SKM-1 (cell line): ENCODE measurements around the gene ASPDH.
A peak's percentile ranks its signal among the peaks of the same experiment; 100 is the strongest.

ENCODE experiments used
- DNase-seq: peaks from one replicate; lab custom pipeline; 2025; ENCODE audit not compliant: unreplicated experiment; lab: John Stamatoyannopoulos, UW

The ASPDH gene

DNA sequence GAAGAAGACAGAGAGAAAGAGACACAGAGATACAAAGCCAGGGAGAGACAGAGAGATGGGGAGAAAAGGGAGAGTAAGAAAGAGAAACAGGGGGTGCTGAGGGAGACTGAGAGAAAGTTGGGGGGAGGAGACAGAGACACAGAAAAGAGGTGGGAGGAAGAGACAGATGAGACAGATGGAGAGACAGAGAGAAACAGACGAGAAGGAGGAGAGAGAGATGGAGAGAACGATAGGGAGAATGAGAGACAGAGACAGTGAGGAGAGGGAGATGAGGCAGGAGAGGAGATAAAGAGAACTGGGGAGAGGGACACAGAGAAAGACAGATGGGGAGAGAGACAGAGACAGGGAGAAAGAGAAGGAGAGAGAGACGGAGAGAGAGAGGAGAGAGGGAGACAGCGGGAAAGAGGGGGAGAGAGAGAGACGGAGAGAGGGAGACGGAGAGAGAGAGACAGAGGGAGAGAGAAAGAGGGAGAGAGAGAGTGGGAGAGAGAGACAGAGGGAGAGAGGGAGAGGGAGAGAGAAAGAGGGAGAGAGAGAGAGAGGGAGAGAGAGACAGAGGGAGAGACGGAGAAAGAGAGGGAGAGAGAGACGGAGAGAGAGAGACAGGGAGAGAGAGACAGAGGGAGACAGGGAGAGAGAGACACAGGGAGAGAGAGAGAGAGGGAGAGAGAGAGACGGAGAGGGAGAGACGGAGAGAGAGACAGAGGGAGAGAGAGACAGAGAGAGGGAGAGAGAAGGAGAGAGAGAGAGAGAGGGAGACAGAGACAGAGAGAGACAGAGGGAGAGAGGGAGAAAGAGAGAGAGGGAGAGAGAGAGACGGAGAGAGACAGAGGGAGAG is 15.3 kb downstream of the ASPDH start:
- no peak for DNase-seq

DNA sequence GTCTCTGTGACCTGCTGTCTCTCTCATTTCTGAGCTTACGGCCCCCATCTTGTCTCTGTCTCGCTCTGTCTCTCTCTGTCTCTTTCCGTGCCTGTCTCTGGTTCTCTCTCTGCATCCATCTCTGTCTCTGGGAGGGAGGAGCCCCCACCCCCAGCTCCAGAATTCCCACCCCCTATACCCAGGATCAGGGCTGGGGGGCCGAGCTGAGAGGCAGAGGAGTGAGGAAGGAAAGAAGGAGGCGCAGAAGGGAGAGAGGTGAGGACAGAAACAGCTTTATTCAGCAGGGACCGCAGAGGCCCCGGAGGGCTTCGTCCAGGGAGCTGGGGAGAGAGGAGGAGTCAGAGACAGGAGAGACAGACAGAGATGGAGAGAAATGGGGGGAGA is 16.7 kb downstream of the ASPDH start:
- DNase-seq = no peak

DNA sequence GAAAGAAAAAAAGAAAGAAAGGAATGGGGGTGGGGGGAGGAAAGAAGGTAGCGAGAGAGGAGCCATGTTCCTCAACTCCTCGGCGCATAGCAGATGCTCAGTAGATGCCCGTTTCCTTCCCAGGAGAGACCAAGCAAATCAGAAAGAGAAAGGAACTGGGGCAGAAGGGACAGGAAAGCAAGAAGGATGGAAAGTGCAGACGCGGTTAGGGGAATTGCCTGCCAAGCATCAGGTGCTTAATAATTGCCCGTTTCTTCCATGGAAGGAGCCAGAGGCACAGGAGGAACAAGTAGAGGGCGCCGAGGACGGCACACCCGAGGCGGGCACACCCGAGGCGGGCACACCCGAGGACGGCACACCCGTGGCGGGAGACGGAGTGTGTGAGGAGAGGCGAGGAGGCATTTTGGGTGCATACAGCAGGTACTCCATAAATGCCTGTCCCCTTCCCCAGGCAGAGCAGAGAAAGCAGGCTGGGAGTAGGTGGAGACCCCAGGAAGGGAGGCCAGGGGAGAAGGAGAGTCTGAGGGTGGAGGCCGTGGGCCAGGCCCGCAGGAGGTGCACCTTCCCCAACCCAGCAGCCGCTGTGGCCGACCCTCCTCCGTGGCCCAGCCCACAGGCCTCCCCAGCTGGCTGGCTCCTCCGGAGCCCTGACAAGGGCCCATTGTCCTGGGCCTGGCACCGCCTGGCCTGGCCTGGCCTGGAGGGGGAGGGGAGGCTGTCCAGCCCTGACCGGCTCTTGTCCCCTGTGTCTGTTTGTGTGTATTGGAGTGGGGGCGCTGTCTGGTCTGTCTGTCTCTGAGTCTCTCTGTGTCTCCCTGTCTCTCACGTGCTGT is 17.3 kb downstream of the ASPDH start:
- no peak for DNase-seq

DNA sequence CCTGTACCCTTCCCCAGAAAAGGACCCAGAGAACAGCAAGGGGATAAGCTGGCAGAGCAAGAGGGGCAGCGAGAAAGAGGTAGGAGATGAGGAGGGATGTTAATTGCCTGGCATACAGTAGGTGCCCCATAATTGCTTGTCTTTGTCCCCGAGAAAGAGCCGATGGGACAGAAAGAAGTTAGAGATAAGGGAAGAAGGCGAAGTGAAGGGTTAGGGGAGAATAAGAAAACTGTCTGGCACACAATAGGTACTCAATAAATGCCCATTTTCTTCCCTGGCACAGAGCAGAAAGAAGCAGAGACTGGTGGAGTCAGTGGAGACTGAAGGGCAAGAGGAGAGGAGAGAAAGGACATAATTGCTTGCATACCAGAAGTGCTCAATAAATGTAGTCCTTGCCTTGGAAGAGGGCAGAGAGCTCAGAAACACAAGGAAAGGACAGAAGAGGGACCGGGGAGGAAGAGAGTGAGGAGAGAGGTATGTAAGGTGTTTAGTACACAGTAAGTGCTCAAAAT is 18.6 kb downstream of the ASPDH start:
- no peak for DNase-seq

DNA sequence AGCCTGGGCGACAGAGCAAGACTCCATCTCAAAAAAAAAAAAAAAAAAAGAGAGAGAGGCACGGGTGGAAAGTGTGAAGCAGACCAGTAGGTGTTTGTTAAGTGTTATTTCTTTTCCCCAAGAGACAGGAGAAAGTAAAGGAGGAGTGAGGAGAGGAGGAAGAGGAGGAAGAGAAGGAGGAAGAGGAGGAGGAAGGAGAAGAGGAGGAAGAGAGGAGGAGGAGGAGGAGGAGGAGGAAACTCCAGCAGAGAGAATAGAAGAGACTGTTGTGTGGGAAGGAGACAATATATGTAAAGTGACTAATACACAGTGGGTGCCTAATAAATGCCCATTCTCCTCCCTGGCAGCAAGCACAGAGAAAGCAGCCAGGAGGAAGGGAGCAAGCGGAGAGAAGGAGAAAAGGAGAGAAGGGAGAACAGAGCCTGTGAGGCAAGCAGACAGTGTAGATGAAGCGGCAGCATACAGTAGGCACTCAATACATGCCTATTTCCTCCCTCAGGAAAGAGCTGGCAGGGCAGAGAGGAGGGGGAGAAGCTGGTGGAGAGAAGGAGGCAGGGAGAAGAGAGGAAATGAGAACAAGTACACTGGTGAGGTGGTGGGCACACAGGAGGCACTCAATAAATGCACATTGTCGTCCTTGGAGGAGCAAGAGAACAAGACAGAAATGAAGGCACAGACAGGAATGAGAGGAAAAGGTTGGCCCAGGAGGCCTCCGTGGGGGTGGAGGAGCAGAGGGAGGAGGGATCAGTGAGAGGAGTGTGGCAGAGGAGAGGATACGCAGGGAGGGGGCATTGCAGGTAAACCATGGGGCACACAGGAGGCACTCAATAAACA is 19.3 kb downstream of the ASPDH start:
- DNase-seq = no peak

DNA sequence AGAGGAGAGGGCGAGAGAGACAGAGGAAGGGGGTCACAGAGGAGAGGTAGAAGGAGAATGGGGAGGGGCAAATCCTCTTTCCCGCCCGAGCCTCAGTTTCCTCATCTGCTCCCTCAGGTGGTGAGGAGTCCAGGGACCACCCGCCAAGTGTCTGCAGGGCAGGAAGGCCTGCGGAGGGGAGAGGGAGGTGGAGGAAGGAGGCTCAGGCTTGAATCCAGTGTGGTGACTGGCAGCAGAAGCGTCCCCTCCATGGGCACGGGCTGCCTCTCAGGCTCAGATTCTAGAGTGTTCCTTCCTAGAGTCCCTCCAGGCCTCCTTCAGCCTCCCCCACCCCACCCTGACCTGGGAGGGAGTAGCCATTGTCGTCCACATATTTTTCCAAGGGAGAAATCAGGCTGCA is 20.5 kb downstream of the ASPDH start:
- DNase-seq = no peak

DNA sequence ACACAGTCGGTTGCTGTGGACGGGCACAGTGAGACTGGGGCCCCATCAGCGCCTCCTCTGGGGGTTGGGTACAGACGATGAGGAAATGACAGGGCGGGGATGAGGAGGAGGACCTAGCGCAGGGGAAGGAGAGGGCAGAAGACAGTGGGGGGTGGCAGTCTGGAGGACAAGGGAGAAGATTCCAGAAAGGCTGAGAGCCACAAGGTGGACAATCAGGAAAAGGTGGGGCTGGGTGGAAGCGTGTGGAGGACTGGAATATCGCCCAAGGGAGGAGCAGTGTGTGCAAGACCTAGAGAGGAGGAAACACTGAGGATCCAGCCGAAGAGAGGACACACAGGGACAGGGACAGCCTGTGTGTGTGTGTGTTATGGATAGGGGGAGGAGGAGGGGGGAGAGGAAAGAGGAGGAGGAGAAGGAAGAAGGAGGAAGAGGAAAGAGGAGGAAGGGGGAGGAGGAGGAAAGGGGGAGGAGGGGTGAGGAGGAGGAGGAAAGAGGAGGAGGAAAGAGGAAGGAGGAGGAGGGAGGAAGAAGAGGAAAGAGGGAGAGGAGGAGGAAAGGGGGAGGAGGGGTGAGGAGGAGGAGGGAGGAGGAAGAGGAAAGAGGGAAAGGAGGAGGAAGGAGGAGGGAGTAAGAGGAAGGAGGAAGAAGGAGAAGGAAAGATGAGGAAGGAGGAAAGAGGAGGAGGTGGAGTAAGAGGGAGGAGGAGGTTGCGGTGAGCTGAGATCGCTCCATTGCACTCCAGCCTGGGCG is 21.2 kb downstream of the ASPDH start:
- DNase-seq = peak; percentile 56

DNA sequence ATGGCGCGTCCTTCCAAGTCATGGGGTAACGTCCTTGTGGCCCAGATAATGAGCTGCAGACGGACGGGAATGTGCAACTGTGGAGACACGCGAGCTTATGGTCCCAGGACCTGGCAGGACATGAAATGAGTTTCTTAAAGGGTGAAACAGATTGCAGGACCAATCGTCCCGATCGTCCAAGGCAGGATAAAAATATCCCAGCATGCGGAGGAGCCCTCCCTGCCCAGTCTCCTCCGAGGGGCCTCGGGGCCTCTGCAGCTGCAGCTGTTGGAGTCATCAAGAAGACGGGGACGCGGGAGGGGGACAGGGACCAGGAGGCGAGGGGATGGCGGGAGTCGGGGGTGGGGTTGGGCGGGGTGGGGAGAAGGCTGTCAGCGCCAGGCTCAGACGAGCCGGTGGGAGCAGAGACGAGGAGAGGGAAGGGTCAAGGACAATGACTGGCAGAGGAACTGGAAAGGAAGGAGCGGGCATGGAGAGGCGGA is 22.7 kb downstream of the ASPDH start:
- DNase-seq = no peak

DNA sequence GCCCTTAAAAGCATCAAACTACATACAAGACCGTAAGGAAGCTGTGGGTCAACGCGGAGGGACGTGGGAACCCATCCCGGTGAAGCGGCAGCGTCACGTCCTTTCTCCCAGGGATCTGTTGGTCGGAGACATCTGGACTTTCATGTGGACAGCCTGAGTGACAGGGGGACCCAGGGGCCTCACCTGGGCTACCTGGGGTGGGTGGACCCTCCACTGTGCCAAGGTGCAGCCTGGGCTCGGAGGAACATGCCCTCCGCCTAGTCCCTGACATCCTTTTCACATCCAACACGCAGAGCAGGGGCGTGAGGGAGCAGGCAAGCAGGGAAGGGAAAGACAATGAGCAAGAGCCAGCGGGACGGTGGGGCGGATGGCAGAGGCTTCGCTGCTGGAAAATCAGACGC is 23.3 kb downstream of the ASPDH start:
- no peak for DNase-seq

DNA sequence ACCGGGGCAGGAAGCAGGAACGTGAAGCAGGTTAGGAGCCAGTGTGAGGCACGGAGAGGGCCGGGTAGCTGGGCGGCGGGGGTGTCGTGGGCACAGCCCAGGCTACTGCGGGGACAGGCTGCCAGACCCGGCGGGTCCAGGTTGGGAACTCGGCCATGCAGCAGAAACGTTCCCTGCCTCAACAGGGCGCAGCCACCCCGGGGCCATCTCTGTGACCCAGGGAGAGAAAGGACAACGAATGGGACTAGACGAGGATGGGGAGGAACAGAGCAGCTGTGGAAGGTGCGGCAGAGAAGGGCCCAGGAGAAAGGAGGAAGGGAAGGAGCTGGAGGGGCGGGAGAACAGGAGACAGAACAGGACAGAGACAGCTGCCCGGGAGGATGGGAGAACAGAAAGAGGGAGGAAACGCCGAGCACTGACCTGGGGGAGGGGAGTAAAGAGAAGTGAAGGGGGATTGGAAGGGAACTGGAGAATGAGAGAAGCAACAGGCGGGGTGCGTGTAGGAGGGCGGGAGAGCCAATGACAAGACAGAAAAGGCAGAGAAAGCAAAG is 24.2 kb downstream of the ASPDH start:
- no peak for DNase-seq

DNA sequence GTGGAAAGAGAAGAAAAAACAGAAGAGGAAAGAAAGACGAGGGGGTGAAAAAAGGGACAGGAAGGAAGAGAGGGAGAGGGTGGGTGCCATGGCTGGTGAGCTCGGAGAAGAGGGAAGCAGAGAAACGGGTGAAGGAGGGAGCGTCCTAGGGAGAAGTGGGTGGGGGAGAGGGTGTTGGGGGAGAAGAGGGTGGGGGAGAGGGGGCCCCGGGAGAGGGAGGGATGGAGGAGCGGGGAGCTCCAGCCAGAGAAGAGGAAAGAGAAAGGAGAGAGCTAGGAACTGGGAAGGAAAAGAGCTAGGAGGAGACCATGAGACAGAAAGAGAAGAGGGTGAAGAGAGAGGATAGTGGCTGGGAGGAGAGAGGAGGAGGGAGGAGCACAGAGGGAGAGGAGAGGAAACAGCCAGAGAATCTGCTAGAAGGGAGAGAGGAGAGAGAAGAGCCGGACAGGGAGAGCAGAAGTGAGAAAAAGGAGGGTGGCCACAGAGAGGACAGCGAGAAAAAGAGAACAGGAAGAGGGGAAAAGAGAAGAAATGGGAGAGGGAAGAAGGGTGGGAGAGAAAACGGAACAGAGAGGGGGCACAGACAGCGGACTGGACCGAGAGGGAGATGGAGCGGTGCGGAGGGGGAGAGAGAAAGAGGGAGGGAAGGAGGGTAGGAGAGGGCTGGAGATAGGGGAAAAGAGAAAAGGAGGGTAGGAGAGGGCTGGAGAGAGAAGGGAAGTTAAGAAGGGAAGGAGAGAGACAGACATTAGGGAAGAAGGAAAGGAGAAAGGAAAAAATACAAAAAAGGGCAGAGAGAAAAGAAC is 25.1 kb downstream of the ASPDH start:
- no peak for DNase-seq

DNA sequence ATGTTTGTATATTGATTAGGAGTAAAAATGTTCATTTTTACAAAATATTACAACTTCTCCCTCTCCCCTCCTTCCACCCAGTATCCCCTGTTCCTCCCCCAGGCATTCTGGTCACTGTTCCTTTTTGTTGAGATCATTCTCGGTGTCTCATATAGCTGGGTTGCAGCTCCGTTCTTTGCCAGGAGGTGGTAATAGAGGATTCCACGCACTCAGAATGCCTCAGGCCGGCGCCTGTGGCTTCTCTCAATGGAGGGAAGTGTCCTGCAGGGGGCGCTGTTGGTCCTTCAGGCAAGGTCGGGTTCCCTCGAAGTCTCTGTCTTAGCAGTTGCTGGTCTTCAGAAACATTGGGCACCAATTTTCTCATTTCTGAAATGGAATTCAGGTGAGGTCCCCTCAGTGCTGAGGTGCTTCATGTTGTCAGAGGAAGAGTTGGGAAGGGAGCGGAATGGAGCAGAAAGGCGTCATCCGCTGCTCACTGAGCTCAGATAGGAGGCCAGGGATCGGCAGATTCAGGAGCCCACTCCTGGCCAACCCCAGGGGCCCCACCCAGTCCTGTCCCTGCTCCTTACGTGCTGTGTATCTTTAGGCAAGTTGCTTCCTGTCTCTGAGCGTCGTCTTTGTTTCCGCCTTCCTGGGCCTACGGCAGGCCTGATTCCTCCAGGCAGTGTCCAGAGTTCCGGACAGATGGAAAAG is 26.7 kb downstream of the ASPDH start:
- DNase-seq = no peak

DNA sequence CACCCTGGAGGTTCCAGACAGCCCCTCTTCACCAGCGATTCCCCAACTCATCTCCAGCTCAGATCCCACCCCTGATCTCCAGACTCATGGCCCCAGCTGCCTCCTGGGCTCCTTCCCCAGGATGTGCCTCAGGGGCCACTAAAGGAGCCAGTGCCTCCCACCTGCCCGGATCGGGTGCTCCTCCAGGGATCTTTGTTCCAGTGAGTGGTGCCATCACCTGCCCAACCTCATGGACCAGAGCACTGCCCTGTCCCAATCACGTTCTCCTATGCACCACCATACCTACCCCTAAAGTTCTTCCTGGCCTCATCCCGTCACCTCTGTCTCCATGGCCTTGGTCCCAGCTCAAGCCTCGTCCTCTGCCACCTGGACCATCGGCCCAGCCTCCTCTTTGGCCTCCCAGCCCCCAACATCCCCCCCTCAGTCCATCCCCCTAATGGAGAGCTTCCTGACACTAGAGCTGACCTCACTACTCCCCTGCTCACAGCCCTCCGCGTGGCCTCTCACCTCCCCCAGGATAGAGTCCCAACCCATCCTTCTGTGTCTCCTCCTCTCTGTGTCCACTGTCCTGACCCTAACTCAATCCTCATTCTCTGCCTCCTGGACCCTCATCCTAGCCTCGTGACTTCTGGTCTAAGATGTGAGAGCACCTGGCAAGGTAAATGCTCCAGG is 28.3 kb downstream of the ASPDH start:
- DNase-seq = no peak

DNA sequence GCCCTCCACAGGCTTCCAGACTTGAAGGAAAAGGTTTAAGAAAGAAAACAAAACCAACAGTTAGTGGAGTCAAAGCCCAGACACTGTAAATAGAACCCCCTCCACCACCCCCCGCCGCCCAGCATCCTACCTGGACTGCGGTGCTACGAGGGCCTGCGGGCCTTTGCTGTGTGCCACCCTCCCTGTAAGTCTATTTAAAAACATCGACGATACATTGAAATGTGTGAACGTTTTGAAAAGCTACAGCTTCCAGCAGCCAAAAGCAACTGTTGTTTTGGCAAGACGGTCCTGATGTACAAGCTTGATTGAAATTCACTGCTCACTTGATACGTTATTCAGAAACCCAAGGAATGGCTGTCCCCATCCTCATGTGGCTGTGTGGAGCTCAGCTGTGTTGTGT is 30.8 kb downstream of the ASPDH start:
- no peak for DNase-seq

DNA sequence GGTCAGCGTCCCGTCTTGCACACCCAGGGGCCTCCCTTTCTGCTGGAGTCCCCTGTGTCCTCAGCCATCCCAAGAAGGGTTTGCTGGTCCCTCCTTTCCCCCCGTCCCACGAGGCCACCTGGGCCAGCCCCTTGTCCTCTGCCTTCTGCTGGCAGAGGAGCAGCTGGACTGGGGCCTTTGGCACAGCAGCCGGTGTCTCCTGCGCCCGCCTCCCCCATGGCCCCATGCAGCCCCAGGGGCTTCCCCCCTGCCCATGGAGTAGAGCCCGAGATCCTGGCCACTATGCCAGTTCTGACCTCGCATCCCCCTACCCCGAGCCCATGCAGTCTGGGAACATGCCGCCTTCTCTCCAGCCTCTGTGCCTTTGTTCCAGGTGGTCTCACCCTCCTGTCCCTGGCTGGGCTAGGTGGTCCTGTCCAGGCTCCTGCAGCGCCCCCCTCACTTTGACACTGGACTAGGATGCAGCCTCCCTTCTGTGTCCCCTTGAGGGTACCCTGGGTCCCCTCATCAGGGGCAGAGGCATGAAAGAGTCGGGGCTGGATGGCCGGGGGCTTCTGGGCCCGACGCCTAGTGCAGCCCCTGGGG is 31.4 kb downstream of the ASPDH start:
- DNase-seq = no peak

DNA sequence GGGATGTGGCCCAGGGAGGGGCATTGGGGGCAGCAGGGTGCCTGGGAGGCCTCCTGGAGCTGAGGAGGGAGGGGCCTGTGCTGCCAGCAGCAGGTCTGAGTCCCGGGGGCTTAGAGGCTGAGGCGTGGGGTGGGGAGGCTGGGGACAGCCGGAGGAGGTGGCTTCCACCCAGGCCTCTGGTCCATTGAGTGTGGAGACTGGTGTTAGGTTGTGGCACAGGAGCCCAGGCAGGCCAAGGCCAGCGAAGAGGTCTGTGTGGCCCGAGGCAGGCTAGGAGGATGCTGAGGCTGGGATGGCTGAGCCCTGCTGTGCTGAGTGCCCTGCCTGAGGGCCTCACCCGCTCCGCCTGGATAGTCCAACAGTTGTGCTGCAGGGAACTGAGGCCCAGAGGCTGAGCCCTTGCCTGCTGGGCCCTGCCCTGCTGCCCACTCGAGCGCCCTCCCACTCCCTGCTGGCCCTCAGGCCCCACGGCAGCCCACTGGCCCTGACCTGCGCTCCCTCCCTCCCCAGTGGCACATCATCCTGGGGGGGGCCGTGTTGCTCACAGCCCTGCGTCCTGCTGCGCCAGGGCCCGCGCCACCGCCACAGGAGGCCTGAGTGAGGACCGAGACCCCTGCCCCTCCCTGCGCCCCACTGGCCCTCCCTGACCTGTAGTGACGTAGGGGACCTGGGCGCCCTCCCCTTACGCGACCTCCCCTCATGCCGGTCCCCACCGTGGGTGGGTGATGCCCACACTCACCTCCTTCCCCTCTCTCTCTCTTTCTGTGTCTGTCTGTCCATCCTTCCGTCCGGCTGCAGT is 32.2 kb downstream of the ASPDH start:
- no peak for DNase-seq
